ENCODE results near the gene OTOP1.
"Not testable (repeated sequence)": the region's sequence is repeated elsewhere in the genome, so short reads cannot be mapped to it uniquely, and the experiment has no call there.

DNA sequence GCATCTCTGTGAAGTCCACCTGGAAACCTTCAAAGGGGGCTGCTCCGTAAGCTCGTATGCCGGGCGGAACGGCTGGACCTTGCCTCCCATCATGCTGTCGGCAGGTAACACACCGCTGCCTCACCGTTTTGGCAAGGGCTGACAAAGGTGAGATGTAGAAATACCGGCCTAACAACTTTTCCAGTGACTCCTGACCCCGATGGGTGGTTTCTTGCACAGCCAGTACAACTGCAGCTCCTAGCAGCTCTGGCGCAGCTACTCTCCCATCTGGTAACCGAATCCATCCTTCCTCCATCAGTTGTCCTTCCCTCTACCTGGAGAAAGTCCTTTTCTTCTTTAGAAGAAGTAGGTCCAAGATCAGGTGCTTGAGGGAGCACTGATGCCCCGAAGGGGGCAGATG is 59.7 kb downstream of the OTOP1 start:
- not testable (repeated sequence) for TF ChIP-seq POLR2A, POLR2AphosphoS5, EP300 (IDR thresholded peaks at IDR 0.05)
- TF ChIP-seq, protein P1, sequence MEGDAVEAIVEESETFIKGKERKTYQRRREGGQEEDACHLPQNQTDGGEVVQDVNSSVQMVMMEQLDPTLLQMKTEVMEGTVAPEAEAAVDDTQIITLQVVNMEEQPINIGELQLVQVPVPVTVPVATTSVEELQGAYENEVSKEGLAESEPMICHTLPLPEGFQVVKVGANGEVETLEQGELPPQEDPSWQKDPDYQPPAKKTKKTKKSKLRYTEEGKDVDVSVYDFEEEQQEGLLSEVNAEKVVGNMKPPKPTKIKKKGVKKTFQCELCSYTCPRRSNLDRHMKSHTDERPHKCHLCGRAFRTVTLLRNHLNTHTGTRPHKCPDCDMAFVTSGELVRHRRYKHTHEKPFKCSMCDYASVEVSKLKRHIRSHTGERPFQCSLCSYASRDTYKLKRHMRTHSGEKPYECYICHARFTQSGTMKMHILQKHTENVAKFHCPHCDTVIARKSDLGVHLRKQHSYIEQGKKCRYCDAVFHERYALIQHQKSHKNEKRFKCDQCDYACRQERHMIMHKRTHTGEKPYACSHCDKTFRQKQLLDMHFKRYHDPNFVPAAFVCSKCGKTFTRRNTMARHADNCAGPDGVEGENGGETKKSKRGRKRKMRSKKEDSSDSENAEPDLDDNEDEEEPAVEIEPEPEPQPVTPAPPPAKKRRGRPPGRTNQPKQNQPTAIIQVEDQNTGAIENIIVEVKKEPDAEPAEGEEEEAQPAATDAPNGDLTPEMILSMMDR (IDR thresholded peaks at IDR 0.05), result not testable (repeated sequence)

All from sigmoid colon (tissue), 4 donors.